ENCODE measurements around the gene ZNF438. TPM values are rescaled to one million over a fixed set of nuclear protein-coding genes. Genes with fewer than 3 reads are reported as not detected.

Gene ZNF438
- total RNA-seq, 1 experiment from 2014 or later, result 0.83 TPM

DNA sequence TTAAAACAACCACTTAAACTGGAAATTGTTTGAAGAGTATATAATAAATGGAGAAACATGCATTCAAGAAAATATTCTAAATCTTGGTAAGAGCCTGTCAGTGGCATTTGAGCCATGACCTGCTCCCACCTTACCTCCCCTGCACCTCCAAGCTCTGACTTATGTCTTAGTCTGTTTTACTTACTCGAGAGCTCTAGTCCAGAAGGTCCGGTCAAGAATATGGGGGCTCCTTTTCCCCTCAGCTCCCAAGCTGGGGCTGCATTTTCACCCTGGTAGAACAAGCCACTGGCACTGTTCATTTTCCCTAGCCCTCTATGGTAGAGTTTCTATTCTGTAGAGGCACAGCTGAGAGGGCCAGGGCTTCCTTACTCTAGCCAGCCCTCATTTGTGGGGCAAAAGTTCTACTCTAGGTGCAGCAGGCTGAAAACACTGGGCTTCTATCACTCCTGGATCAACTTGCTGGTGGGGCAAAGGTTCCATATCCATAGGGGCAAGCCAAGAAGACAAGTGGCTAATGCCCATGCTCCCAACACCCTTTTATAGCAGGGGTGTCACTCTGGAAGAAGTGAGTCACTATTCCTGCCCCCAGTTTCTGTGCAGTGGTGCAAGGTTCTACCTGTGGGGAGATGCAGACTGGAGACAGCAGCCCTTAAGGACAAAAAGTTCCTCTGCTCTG, 40.6 kb downstream of the ZNF438 start:
- Histone ChIP-seq H3K4ac (ENCODE audit: low read depth, low read length) (no peak overlapping the region), H3K27me3 (ENCODE audit: insufficient read depth, low read length) (no peaks in the 10 kb centered on the region), H3K14ac (ENCODE audit: insufficient read depth, low read length) (no peak overlapping the region), H3K9me3 (ENCODE audit: control insufficient read depth, low read depth, low read length) (no peaks in the 10 kb centered on the region), H2BK15ac (ENCODE audit: low read depth, low read length) (no peak overlapping the region), H2BK120ac (ENCODE audit: low read depth, low read length, poor library complexity, severe bottlenecking) (no peak overlapping the region), H3K56ac (ENCODE audit: insufficient read length, low read depth, low read length) (no peak overlapping the region), H3K18ac (ENCODE audit: insufficient read length, low read depth, low read length) (no peak overlapping the region), H4K91ac (ENCODE audit: insufficient read length, low read depth, low read length) (no peak overlapping the region), H3T11ph (ENCODE audit: low read length) (no peak overlapping the region), H2AK5ac (ENCODE audit: insufficient read length, low read length) (no peak overlapping the region), H3K23ac (ENCODE audit: insufficient read length, low read depth, low read length) (no peak overlapping the region), H2BK20ac (ENCODE audit: low read depth, low read length, poor library complexity, severe bottlenecking) (no peak overlapping the region), H3K4me2 (ENCODE audit: insufficient read depth, insufficient read length, low read length) (no peak overlapping the region), H3K4me1 (ENCODE audit: insufficient read depth, low read length) (no peaks in the 10 kb centered on the region), H4K8ac (replicated peaks; ENCODE audit: insufficient read length, low read depth, low read length) (no peak overlapping the region), H3K23me2 (ENCODE audit: insufficient read length, low read depth, low read length, poor library complexity, severe bottlenecking) (no peaks in the 10 kb centered on the region), H4K20me1 (ENCODE audit: control insufficient read depth, insufficient read depth, insufficient read length) (no peaks in the 10 kb centered on the region), H3K9ac (ENCODE audit: extremely low read depth, insufficient read length, low read length) (no peak overlapping the region), H4K5ac (ENCODE audit: insufficient read length, low read depth, low read length) (no peak overlapping the region), H2BK5ac (ENCODE audit: insufficient read length, low read length) (no peak overlapping the region), H3K27ac (ENCODE audit: insufficient read length, low read depth, low read length) (no peak overlapping the region), H2AFZ (ENCODE audit: low read length) (no peak overlapping the region), H2BK12ac (ENCODE audit: insufficient read length, low read depth, low read length) (no peak overlapping the region), H3K79me2 (ENCODE audit: insufficient read depth, low read length) (no peaks in the 10 kb centered on the region), H3K79me1 (ENCODE audit: insufficient read depth, low read depth, low read length, poor library complexity, severe bottlenecking) (no peaks in the 10 kb centered on the region)
- H3K27ac Mint-ChIP-seq, result no peak overlapping the region
- peaks cover 14 to 30% (median 20%) of the 10 kb centered on the region in 3 experiments for H3K36me3 Mint-ChIP-seq (ENCODE audit: insufficient read depth in 1 of 3, low read depth in 3 of 3)
- H3K9me3 Mint-ChIP-seq, result peaks cover 26 to 28% of the 10 kb centered on the region in 2 experiments
- no peaks in the 10 kb centered on the region for H3K27me3 Mint-ChIP-seq (ENCODE audit: low read depth)
- TF ChIP-seq CTCF (conservative IDR thresholded peaks at IDR 0.05), result no peak
- H3K4me3 Mint-ChIP-seq, result no peak overlapping the region
- no peaks in the 10 kb centered on the region for H3K4me1 Mint-ChIP-seq
- no peak for DNase-seq
- no CpG with 5 or more reads among the region's 2 CpGs for WGBS (ENCODE audit: extremely low coverage, insufficient read length, low lambda C conversion rate)
